Stomach (tissue), 9 donors: Measurements from ENCODE around the gene NLRC3. TPM values are rescaled to one million over a fixed set of nuclear protein-coding genes. Genes with fewer than 3 reads are reported as not detected.
"Not testable (repeated sequence)": the region's sequence is repeated elsewhere in the genome, so short reads cannot be mapped to it uniquely, and the experiment has no call there.

Source experiments
- DNase-seq, 2 donors: peaks; one replicate each; pipeline versions ENCODE4 v3.0.0 to v3.0.0-alpha.2; 2013 to 2019
- H3K27ac ChIP-seq, 5 donors: fragments of 200-600 bp in 4 of 5; sonication (generic) in 4 of 5; one replicate each; pipeline ENCODE4 v1.5.1; 2013 to 2019; ENCODE audit warnings: mild to moderate bottlenecking in 1 of 5, moderate library complexity in 1 of 5
- H3K27me3 ChIP-seq, 3 donors: fragments of 200-600 bp; sonication (generic); one replicate each; pipeline ENCODE4 v1.5.1; 2017 to 2019; ENCODE audit warnings: mixed run types in 1 of 3
- H3K36me3 ChIP-seq, 4 donors: fragments of 200-600 bp; sonication (generic); 1 replicate in 3 of 4; 2 replicates in 1 of 4; pipeline ENCODE4 v1.5.1; 2016 to 2019
- H3K4me1 ChIP-seq, 4 donors: fragments of 200-600 bp; sonication (generic); one replicate each; pipeline ENCODE4 v1.5.1; 2016 to 2019
- H3K4me3 ChIP-seq, 4 donors: fragments of 200-600 bp; sonication (generic) in 3 of 4; one replicate each; pipeline ENCODE4 v1.5.1; 2016 to 2019; ENCODE audit warnings: mild to moderate bottlenecking in 1 of 4
- H3K9me3 ChIP-seq, 4 donors: fragments of 200-600 bp; sonication (generic); one replicate each; pipeline ENCODE4 v1.5.1; 2016 to 2019
- EP300 ChIP-seq: sonication (generic); formaldehyde crosslinking; IDR thresholded peaks from one replicate; pipeline ENCODE4 v1.6.1; 2017; ENCODE audit warnings: antibody characterized with exemption
- POLR2A ChIP-seq, 4 donors: fragments of 450-650 bp; IDR thresholded peaks; one replicate each; pipeline ENCODE4 v1.6.1; 2016; ENCODE audit warnings: antibody characterized with exemption in 4 of 4, control low read depth in 2 of 4, mild to moderate bottlenecking in 1 of 4, moderate library complexity in 1 of 4
- POLR2AphosphoS5 ChIP-seq, 3 donors: sonication (generic); formaldehyde crosslinking; IDR thresholded peaks; one replicate each; pipeline ENCODE4 v1.6.1; 2016; ENCODE audit warnings: antibody characterized with exemption in 3 of 3
- WGBS, 5 donors: extraction: QIAGEN DNeasy Blood & Tissue Kit in 3 of 5; methylation state at CpG; one replicate each; pipeline versions ENCODE4 v1.1.5 to v1.1.7; 2013 to 2018; 5-methylcytosine and 5-hydroxymethylcytosine counted together
- intact Hi-C: fragments of 100-400 bp; cut with DNase I; formaldehyde crosslinking; loops from one replicate; pipeline ENCODE4 v1.15.1; 2023; ENCODE audit warnings: low total_unique reads
- polyA plus RNA-seq, 3 donors: library from polyadenylated mRNA; stranded (reverse); fragments of 200-250 nt; gene quantifications; one replicate each; pipeline ENCODE4 v1.2.3, GENCODE V29; 2013
- total RNA-seq, 5 donors: library from RNA; depleted of rRNA; stranded (reverse); fragments of >200 nt; gene quantifications; one replicate each; pipeline versions ENCODE4 v1.1.0 to v1.2.3, GENCODE V29; 2014 to 2016
- TF ChIP-seq, protein P1 (sequence below), 7 experiments: fragments of 450-650 bp in 4 of 7; fragments of 200-600 bp in 3 of 7; sonication (generic) in 3 of 7; IDR thresholded peaks; one replicate each; pipeline ENCODE4 v1.5.1; 2016 to 2019; ENCODE audit warnings: antibody characterized with exemption in 7 of 7, control low read depth in 2 of 7, mild to moderate bottlenecking in 1 of 7
- donor health status: healthy with polysubstance abuse.
- donor health status: Bipolar disorder and iron deficiency.
- donor health status: healthy.

The NLRC3 gene
- total and polyA plus RNA-seq, 8 donors: 0.45 to 17.0 (median 1.7) TPM; not detected in 1

DNA sequence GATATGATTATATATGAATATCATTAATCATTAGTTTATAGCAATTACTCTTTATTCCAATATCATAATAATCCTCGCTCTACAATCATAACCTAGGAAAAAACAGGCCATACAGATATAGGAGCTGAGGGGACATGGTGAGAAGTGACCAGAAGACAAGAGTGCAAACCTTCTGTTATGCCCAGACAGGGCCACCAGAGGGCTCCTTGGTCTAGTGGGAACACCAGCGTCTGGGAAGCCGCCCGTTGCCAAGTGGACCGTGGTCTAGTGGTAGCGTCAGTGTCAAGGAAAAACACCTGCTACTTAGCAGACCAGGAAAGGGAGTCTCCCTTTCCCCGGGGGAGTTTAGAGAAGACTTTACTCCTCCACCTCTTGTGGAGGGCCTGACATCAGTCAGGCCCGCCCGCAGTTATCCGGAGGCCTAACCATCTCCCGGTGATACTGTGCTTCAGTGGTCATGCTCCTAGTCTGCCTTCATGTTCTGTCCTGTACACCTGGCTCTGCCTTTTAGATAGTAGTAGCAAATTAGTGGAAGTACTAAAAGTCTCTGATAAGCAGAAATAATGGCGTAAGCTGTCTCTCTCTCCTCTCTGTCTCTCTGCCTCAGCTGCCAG, 49.9 kb downstream of the NLRC3 start:
- peaks cover 33 to 88% (median 84%) of the 10 kb centered on the region in 4 donors for H3K36me3 ChIP-seq
- TF ChIP-seq, protein P1, sequence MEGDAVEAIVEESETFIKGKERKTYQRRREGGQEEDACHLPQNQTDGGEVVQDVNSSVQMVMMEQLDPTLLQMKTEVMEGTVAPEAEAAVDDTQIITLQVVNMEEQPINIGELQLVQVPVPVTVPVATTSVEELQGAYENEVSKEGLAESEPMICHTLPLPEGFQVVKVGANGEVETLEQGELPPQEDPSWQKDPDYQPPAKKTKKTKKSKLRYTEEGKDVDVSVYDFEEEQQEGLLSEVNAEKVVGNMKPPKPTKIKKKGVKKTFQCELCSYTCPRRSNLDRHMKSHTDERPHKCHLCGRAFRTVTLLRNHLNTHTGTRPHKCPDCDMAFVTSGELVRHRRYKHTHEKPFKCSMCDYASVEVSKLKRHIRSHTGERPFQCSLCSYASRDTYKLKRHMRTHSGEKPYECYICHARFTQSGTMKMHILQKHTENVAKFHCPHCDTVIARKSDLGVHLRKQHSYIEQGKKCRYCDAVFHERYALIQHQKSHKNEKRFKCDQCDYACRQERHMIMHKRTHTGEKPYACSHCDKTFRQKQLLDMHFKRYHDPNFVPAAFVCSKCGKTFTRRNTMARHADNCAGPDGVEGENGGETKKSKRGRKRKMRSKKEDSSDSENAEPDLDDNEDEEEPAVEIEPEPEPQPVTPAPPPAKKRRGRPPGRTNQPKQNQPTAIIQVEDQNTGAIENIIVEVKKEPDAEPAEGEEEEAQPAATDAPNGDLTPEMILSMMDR (IDR thresholded peaks at IDR 0.05): peak in 5 of 7 experiments; percentile 11 to 51 (median 45)
- TF ChIP-seq POLR2AphosphoS5 (IDR thresholded peaks at IDR 0.05): peak in 1 of 3 donors; percentile 9
- H3K9me3 ChIP-seq, intact Hi-C loops, H3K4me3 ChIP-seq, H3K27ac ChIP-seq, H3K4me1 ChIP-seq, H3K27me3 ChIP-seq: not testable (repeated sequence)
- peak; percentile 57 to 81 for DNase-seq
- WGBS, 5 donors: 64 to 78% (median 68%) methylated on average over 12 of the region's 12 CpGs

DNA sequence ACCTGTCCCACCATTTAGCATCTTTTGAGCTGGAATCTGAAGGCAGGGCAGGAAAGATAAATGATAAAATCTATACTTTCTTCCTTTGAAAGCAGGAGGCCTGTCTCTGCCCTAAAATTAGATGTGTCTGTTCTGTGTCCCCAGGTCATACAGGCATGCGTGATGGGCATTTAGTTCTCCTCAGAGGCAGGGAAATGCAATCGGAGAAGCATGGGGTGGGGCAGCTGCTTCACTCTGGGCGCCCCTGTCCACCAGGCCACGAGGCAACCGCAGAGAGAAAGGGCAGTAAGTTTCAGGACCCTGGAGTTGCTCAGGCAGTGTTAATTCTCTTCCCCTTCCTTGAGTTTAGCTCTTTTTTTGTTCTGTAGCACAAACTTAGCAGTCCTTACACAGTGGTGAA, 51.3 kb downstream of the NLRC3 start:
- H3K4me3 ChIP-seq: no peak overlapping the region
- DNase-seq: no peak
- WGBS, 5 donors: 88 to 95% (median 92%) methylated on average over 5 of the region's 5 CpGs
- no peak overlapping the region for H3K27ac ChIP-seq
- TF ChIP-seq POLR2AphosphoS5 (IDR thresholded peaks at IDR 0.05): no peak
- TF ChIP-seq POLR2A (IDR thresholded peaks at IDR 0.05): no peak
- TF ChIP-seq EP300: no peak
- TF ChIP-seq, protein P1 (IDR thresholded peaks at IDR 0.05): no peak
- no peaks in the 10 kb centered on the region for H3K4me1 ChIP-seq
- peaks cover 31 to 89% (median 81%) of the 10 kb centered on the region in 4 donors for H3K36me3 ChIP-seq
- intact Hi-C loops: no loop called here
- H3K27me3 ChIP-seq: no peaks in the 10 kb centered on the region
- H3K9me3 ChIP-seq: no peaks in the 10 kb centered on the region

DNA sequence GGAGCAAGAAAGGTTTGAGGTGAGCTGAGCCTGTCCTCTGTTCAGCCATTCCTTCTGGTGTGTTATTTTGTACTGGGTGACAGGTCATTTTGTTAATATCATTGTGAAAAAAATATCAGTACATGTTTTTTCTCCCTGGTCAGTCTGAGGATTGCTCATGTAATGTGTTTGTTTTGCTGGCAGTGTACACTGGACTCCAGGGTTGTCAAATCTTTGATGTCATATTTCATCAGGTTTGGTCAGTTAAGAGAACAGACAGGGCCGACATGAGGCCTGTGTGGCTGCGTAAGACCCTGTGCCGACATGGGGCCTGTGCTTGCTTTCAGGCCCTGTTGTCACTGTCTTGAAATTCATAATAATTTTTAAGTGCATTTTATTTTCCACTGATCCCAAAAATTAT, 53.9 kb downstream of the NLRC3 start:
- WGBS, 5 donors: 90 to 100% (median 97%) methylated on average over 3 of the region's 3 CpGs
- no peak for TF ChIP-seq EP300
- TF ChIP-seq, protein P1 (IDR thresholded peaks at IDR 0.05): no peak
- no peak for TF ChIP-seq POLR2AphosphoS5 (IDR thresholded peaks at IDR 0.05)
- no peak for TF ChIP-seq POLR2A (IDR thresholded peaks at IDR 0.05)
- H3K4me1 ChIP-seq: no peaks in the 10 kb centered on the region
- no peaks in the 10 kb centered on the region for H3K27me3 ChIP-seq
- no peaks in the 10 kb centered on the region for H3K9me3 ChIP-seq
- intact Hi-C loops: no loop called here
- H3K4me3 ChIP-seq: no peak overlapping the region
- no peak overlapping the region for H3K27ac ChIP-seq
- peaks cover 21 to 96% (median 91%) of the 10 kb centered on the region in 4 donors for H3K36me3 ChIP-seq
- no peak for DNase-seq

DNA sequence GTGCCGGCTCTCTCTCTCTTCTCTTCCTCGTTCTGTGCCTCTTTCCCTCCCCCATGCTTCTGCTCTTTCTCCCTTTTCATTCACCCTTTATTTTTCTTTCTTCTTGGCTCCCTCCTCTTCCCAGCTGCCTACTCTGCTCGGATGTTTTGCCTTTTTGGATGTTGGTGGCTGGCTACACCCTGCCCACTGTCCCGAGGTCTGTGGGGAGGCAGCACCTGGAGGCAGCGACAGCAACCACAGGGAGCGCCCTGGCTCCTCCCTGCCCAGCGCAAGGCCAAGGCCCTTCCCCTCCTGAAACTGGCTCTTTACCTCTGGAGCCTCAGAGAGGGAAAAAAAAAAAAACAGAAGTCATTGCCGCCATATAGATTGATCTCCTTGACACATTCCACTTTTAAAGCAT, 56.4 kb downstream of the NLRC3 start:
- no peaks in the 10 kb centered on the region for H3K4me1 ChIP-seq
- WGBS, 5 donors: 68 to 85% (median 78%) methylated on average over 8 of the region's 8 CpGs
- H3K27me3 ChIP-seq: no peaks in the 10 kb centered on the region
- H3K27ac ChIP-seq: peak overlapping the region in 3 of 5 donors; percentile 41 to 73 (median 53)
- peaks cover 31 to 100% (median 96%) of the 10 kb centered on the region in 4 donors for H3K36me3 ChIP-seq
- no peaks in the 10 kb centered on the region for H3K9me3 ChIP-seq
- no peak for DNase-seq
- H3K4me3 ChIP-seq: no peak overlapping the region
- intact Hi-C loops: no loop called here
- TF ChIP-seq, protein P1 (IDR thresholded peaks at IDR 0.05): no peak
- no peak for TF ChIP-seq POLR2A (IDR thresholded peaks at IDR 0.05)
